ENCODE results near the gene BCL2L1. TPM values are rescaled to one million over a fixed set of nuclear protein-coding genes. Genes with fewer than 3 reads are reported as not detected.
"Not testable (repeated sequence)": the region's sequence is repeated elsewhere in the genome, so short reads cannot be mapped to it uniquely, and the experiment has no call there.

The BCL2L1 gene
- total RNA-seq = 10 to 100 TPM; 84.8 to 89.0 TPM
- long read RNA-seq, partial matches to known transcripts = 0 of 31 reads
- long read RNA-seq, other reads (novel, unspliced or antisense) = 26 of 31 reads

- peak; percentile 72 for ATAC-seq
- intact Hi-C loops (cut with DNase I, micrococcal nuclease) = loop anchor here (5.0 to 10.0 kb wide), 2 partner anchors 58 to 60 kb away; no protein-coding TSS in a partner anchor
Observed at GRCh38 chr20:31722257-31723068, at the start of gene BCL2L1. Gene BCL2L1 (minus strand): TSS chr20:31722868. CDS start chr20:31722218, 650 bp downstream.

GRCh38 chr20:31770243-31770642, 47.6 kb upstream of the BCL2L1 start:
- DNase-seq (no peak), ATAC-seq (no peak)
- intact Hi-C loops (cut with DNase I, micrococcal nuclease) = no loop called here

More at GRCh38 chr20:31722257-31723068, at the start of gene BCL2L1:
- DNase-seq = peak; percentile 81 to 84

GRCh38 chr20:31769681-31770080, 47.0 kb upstream of the BCL2L1 start:
- DNase-seq = no peak
- no peak for ATAC-seq
- intact Hi-C loops (cut with DNase I, micrococcal nuclease) = no loop called here

GRCh38 chr20:31767805-31768204, 45.1 kb upstream of the BCL2L1 start:
- DNase-seq = no peak
- ATAC-seq = no peak
- intact Hi-C loops (cut with DNase I, micrococcal nuclease) = no loop called here

GRCh38 chr20:31764641-31765305, 42.1 kb upstream of the BCL2L1 start:
- intact Hi-C loops (cut with DNase I, micrococcal nuclease) = no loop called here
- ATAC-seq = no peak

GRCh38 chr20:31760519-31761240, 38.0 kb upstream of the BCL2L1 start:
- DNase-seq (no peak), ATAC-seq (no peak)
- intact Hi-C loops (cut with DNase I, micrococcal nuclease) = no loop called here

More at GRCh38 chr20:31764641-31765305, 42.1 kb upstream of the BCL2L1 start:
- DNase-seq = no peak

- ATAC-seq = peak; percentile 47
- intact Hi-C loops (cut with DNase I, micrococcal nuclease) = no loop called here
- no peak for DNase-seq
Observed at GRCh38 chr20:31759836-31760518, 37.3 kb upstream of the BCL2L1 start.

GRCh38 chr20:31758991-31759390, 36.3 kb upstream of the BCL2L1 start:
- ATAC-seq (no peak), DNase-seq (no peak)
- intact Hi-C loops (cut with DNase I, micrococcal nuclease) = no loop called here

- DNase-seq = no peak
- intact Hi-C loops (cut with DNase I, micrococcal nuclease) = no loop called here
- ATAC-seq = no peak
Observed at GRCh38 chr20:31758521-31758920, 35.9 kb upstream of the BCL2L1 start.

GRCh38 chr20:31757254-31757653, 34.6 kb upstream of the BCL2L1 start:
- intact Hi-C loops (cut with DNase I, micrococcal nuclease) = no loop called here
- DNase-seq (no peak), ATAC-seq (no peak)

- ATAC-seq (no peak), DNase-seq (no peak)
- intact Hi-C loops (cut with DNase I, micrococcal nuclease) = no loop called here
Observed at GRCh38 chr20:31751126-31751525, 28.5 kb upstream of the BCL2L1 start.

- ATAC-seq = no peak
Observed at GRCh38 chr20:31749223-31749622, 26.6 kb upstream of the BCL2L1 start.

GRCh38 chr20:31747640-31748039, 25.0 kb upstream of the BCL2L1 start:
- intact Hi-C loops (cut with DNase I, micrococcal nuclease) = no loop called here
- no peak for DNase-seq
- ATAC-seq = no peak

More at GRCh38 chr20:31749223-31749622, 26.6 kb upstream of the BCL2L1 start:
- intact Hi-C loops (cut with DNase I, micrococcal nuclease) = no loop called here
- DNase-seq = no peak

GRCh38 chr20:31747028-31747427, 24.4 kb upstream of the BCL2L1 start:
- DNase-seq; ATAC-seq; intact Hi-C loops (cut with DNase I, micrococcal nuclease): not testable (repeated sequence)

GRCh38 chr20:31746068-31746878, 23.6 kb upstream of the BCL2L1 start:
- ATAC-seq = no peak

GRCh38 chr20:31740656-31741323, 18.1 kb upstream of the BCL2L1 start:
- ATAC-seq (no peak), DNase-seq (no peak)
- intact Hi-C loops (cut with DNase I, micrococcal nuclease) = no loop called here

More at GRCh38 chr20:31746068-31746878, 23.6 kb upstream of the BCL2L1 start:
- DNase-seq = no peak
- intact Hi-C loops (cut with DNase I, micrococcal nuclease) = no loop called here

- DNase-seq = no peak
- intact Hi-C loops (cut with DNase I, micrococcal nuclease) = no loop called here
Observed at GRCh38 chr20:31740208-31740607, 17.5 kb upstream of the BCL2L1 start.

More at GRCh38 chr20:31740208-31740607, 17.5 kb upstream of the BCL2L1 start:
- ATAC-seq = no peak
